A549 treated with AZD9567 at 1 μM for 4 hours (cell line): Measurements from ENCODE around the gene WBP1L. TPM values are rescaled to one million over a fixed set of nuclear protein-coding genes. Genes with fewer than 3 reads are reported as not detected.

Experiments used
- total RNA-seq: library from RNA; stranded (reverse); fragments of 200-300 nt; extraction: Qiagen RNA extraction; gene quantifications from 5 replicates; pipeline ENCODE4 v1.2.3, GENCODE V29; 2022; ENCODE audit not compliant: insufficient read depth

The WBP1L gene
- 22.8 to 26.5 TPM (median 25.6 TPM) in 5 replicates for total RNA-seq

GRCh38 chr10:102743588-102744373 lies at the start of gene WBP1L:
Gene WBP1L (plus strand): TSS chr10:102743948. CDS start chr10:102744054, 106 bp downstream.

GRCh38 chr10:102713814-102714620 lies 29.7 kb upstream of the WBP1L start, which contains the start of gene ARL3:
Gene ARL3 (minus strand): TSS chr10:102714397. CDS start chr10:102714275, 122 bp downstream.

DNA sequence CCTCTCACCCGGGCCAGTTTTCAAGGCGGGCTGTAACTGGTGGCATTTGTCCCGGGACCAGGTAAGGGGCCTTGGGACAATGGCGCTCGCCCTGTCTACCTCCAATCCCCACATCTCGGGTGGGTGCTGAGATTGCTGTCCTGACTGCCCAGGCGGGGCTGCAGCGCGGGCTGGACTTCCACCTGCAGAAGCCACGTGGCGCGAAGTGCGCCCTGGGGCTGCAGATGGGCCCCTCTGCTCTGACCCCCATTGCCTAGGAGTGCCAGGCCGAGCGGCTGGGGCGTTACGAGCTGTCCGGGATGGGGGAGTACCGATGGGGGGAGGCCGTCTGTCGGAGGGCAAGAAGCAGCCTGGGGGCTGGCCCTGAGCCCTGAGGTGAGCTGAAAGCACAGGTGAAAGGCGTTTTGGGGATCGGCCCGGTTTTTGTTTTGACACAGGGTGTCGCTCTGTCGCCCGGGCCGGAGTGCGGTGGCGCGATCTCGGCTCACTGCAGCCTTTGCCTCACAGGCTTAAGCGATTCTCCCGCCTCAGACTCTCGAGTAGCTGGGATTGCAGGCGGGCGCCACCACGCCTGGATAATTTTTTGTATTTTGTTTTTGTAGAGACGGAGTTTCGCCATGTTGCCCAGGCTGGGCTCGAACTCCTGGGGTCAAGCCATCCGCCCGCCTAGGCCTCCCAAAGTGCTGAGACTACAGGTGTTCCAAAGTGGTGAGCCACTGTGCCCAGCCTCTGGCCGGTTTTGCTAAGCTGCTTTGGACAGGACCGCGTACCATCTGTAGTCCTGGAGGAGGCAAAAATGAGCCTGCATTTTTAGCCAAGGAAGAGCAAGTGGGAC lies 28.9 kb upstream of the WBP1L start, which contains the start of gene SFXN2:
Gene SFXN2 (plus strand): TSS at position 16 of the 835 bp plus-strand sequence. CDS start 12,001 bp downstream, outside the sequence.

DNA sequence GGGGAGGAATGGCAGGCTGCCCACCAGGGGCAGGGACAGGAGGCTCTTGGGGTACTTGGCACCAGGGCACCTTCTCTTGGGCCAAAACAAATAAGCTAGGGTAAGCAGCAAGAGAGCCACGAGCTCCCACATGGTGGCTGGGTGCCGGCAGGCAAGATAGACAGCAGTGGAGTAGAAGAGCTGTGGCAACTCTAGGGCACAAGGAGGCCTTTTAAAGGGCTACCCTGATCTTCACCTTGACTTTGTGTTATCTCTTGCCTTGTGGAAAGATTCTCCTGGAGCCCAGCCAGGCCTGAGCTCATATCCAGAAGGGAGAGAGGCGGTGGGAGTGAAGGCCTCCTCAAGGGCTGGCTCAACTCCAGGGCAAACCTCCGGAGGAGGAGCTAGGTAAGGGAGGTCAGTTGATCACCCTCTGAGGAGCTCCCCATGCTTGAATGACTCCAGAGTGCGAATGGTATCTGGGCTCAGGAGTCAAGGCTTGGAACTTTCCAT lies 93.5 kb downstream of the WBP1L start, which contains the start of gene CYP17A1:
Gene CYP17A1 (minus strand): TSS at position 184 of the 492 bp plus-strand sequence. CDS start 52 bp downstream, at position 132.

Other genes with a start within 250 kb of the WBP1L start
- 85.2 to 107 TPM (median 93.5 TPM) in 5 replicates for gene ACTR1A, start 241.2 kb upstream of the WBP1L start, total RNA-seq
- gene SUFU, start 240.0 kb upstream of the WBP1L start, total RNA-seq: 5.0 to 8.4 TPM (median 7.5 TPM) in 5 replicates
- gene TRIM8, start 99.5 kb upstream of the WBP1L start, total RNA-seq: 36.2 to 41.8 TPM (median 38.8 TPM) in 5 replicates
- 14.0 to 14.8 TPM (median 14.5 TPM) in 5 replicates for gene ARL3, start 29.6 kb upstream of the WBP1L start, total RNA-seq
- gene SFXN2, start 29.3 kb upstream of the WBP1L start, total RNA-seq: 1.9 to 4.2 TPM (median 3.6 TPM) in 5 replicates
- gene CYP17A1, start 93.5 kb downstream of the WBP1L start, total RNA-seq: not detected in 5 replicates
- 17.4 to 26.4 TPM (median 25.4 TPM) in 5 replicates for gene BORCS7, start 110.3 kb downstream of the WBP1L start, total RNA-seq
- 2.4 to 3.6 TPM (median 3.4 TPM) in 5 replicates for gene AS3MT, start 125.5 kb downstream of the WBP1L start, total RNA-seq
- gene CNNM2, start 174.3 kb downstream of the WBP1L start, total RNA-seq: 2.4 to 4.9 TPM (median 4.6 TPM) in 5 replicates